Measurements from ENCODE around the gene CELA3B. TPM values are rescaled to one million over a fixed set of nuclear protein-coding genes. Genes with fewer than 3 reads are reported as not detected.

Gene CELA3B
- total and polyA plus RNA-seq, 2 of the 13 experiments (the other 11 are each of a cell fraction or from before 2014, with no cell fraction given), result 0.34 TPM; not detected in 1

DNA sequence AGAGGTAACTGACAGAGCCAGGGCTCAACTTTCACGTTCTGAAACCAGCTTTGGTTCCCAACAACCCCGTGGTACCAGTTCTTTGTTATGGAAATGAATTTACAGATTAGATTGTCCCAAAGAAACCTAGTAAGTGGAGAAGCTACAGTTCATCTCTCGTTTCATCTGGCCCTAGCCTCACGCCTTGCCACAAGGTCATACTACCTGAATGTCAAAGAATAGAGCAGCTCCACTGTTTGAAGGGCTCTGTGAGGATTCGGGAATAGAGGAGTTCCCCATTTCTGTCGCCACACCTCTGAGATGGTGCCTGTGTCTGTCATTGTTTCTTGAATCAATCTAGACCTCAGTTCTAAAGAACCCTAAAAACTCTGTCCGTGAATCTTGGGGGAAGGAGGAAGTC lies 60.7 kb downstream of the CELA3B start:
- H3K27me3 ChIP-seq (ENCODE audit: control insufficient read depth in 1 of 2, insufficient read depth in 2 of 2, low read length in 2 of 2), result no peaks in the 10 kb centered on the region
- WGBS (ENCODE audit: low lambda C conversion rate), result 27% methylated on average over 7 of the region's 7 CpGs
- H3K4me1 ChIP-seq (ENCODE audit: insufficient read depth, low read length), result peaks cover 28% of the 10 kb centered on the region
- no peak overlapping the region for H3K4me2 ChIP-seq (ENCODE audit: low read depth, low read length)
- POLR2A ChIA-PET, result interaction anchor here (0.9 to 2.5 kb wide), 2 partner anchors 12 to 15 kb away, joined by 3 to 10 read pairs; partner anchors contain the start of gene CDC42
- no peak for DNase-seq (ENCODE audit: low spot score)
- ATAC-seq, result no peak
- H3K4me3 ChIP-seq (replicated peaks in 1 of 3; ENCODE audit: insufficient read depth in 1 of 3, low read depth in 2 of 3, low read length in 3 of 3), result no peak overlapping the region
- CTCF ChIA-PET (ENCODE audit: low intra/inter-chr PET ratio, low total read pairs), result no interaction called here
- no peak overlapping the region for H3K9ac ChIP-seq (ENCODE audit: insufficient read depth, low read depth, low read length)
- no peak for TF ChIP-seq JUN (CRISPR knock-in tag; IDR thresholded peaks at IDR 0.05)
- no peak for TF ChIP-seq ZNF484 (CRISPR knock-in tag; IDR thresholded peaks at IDR 0.05; ENCODE audit: borderline replicate concordance, low read depth)
- TF ChIP-seq, protein P1, sequence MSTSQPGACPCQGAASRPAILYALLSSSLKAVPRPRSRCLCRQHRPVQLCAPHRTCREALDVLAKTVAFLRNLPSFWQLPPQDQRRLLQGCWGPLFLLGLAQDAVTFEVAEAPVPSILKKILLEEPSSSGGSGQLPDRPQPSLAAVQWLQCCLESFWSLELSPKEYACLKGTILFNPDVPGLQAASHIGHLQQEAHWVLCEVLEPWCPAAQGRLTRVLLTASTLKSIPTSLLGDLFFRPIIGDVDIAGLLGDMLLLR (CRISPR knock-in tag; IDR thresholded peaks at IDR 0.05), result no peak
- no peak for TF ChIP-seq TBP (CRISPR knock-in tag; IDR thresholded peaks at IDR 0.05)
- TF ChIP-seq, protein P2, sequence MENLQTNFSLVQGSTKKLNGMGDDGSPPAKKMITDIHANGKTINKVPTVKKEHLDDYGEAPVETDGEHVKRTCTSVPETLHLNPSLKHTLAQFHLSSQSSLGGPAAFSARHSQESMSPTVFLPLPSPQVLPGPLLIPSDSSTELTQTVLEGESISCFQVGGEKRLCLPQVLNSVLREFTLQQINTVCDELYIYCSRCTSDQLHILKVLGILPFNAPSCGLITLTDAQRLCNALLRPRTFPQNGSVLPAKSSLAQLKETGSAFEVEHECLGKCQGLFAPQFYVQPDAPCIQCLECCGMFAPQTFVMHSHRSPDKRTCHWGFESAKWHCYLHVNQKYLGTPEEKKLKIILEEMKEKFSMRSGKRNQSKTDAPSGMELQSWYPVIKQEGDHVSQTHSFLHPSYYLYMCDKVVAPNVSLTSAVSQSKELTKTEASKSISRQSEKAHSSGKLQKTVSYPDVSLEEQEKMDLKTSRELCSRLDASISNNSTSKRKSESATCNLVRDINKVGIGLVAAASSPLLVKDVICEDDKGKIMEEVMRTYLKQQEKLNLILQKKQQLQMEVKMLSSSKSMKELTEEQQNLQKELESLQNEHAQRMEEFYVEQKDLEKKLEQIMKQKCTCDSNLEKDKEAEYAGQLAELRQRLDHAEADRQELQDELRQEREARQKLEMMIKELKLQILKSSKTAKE (CRISPR knock-in tag; IDR thresholded peaks at IDR 0.05; ENCODE audit: borderline replicate concordance), result no peak
- TF ChIP-seq SRSF4 (IDR thresholded peaks at IDR 0.05; ENCODE audit: low read depth, low read length, poor library complexity, severe bottlenecking), result no peak
- TF ChIP-seq ZNF34 (CRISPR knock-in tag; IDR thresholded peaks at IDR 0.05; ENCODE audit: borderline replicate concordance), result no peak
- TF ChIP-seq, protein P3, sequence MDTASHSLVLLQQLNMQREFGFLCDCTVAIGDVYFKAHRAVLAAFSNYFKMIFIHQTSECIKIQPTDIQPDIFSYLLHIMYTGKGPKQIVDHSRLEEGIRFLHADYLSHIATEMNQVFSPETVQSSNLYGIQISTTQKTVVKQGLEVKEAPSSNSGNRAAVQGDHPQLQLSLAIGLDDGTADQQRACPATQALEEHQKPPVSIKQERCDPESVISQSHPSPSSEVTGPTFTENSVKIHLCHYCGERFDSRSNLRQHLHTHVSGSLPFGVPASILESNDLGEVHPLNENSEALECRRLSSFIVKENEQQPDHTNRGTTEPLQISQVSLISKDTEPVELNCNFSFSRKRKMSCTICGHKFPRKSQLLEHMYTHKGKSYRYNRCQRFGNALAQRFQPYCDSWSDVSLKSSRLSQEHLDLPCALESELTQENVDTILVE (CRISPR knock-in tag; IDR thresholded peaks at IDR 0.05), result no peak
- TF ChIP-seq, protein P4, sequence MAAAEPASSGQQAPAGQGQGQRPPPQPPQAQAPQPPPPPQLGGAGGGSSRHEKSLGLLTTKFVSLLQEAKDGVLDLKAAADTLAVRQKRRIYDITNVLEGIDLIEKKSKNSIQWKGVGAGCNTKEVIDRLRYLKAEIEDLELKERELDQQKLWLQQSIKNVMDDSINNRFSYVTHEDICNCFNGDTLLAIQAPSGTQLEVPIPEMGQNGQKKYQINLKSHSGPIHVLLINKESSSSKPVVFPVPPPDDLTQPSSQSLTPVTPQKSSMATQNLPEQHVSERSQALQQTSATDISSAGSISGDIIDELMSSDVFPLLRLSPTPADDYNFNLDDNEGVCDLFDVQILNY (CRISPR knock-in tag; conservative IDR thresholded peaks at IDR 0.05), result no peak
- TF ChIP-seq EEA1 (CRISPR knock-in tag; IDR thresholded peaks at IDR 0.05; ENCODE audit: borderline replicate concordance), result no peak
- no peak for TF ChIP-seq XBP1 (CRISPR knock-in tag; IDR thresholded peaks at IDR 0.05)
- TF ChIP-seq ZNF432 (CRISPR knock-in tag; IDR thresholded peaks at IDR 0.05; ENCODE audit: borderline replicate concordance), result no peak
- TF ChIP-seq CBX2 (IDR thresholded peaks at IDR 0.05; ENCODE audit: low read depth, low read length), result no peak
- no peak for TF ChIP-seq CBX2 (CRISPR knock-in tag; IDR thresholded peaks at IDR 0.05; ENCODE audit: low read depth)
- TF ChIP-seq ZNF564 (CRISPR knock-in tag; IDR thresholded peaks at IDR 0.05), result no peak
- no peak for TF ChIP-seq CC2D1A (CRISPR knock-in tag; IDR thresholded peaks at IDR 0.05)
- no peak for TF ChIP-seq HOXD1 (CRISPR knock-in tag; IDR thresholded peaks at IDR 0.05)
- BruUV-seq (replicated peaks), result no TSS peak
- intact Hi-C loops (cut with micrococcal nuclease; ENCODE audit: unreplicated experiment) (no loop called here), in situ Hi-C loops (cut with HindIII; ENCODE audit: extremely low pct_ligation_motif_present, low pct_unique_long_range_greater_than_20kb) (no loop called here)
- no peaks in the 10 kb centered on the region for H3K36me3 ChIP-seq (replicated peaks in 1 of 2; ENCODE audit: control insufficient read depth in 1 of 2, insufficient read depth in 2 of 2, low read length in 2 of 2)
- no peaks in the 10 kb centered on the region for H3K79me2 ChIP-seq (ENCODE audit: insufficient read depth, low read length)
- no peak for FAIRE-seq
- no peaks in the 10 kb centered on the region for H4K20me1 ChIP-seq (ENCODE audit: insufficient read depth, low read length)
- H3K9me3 ChIP-seq (ENCODE audit: low read length), result no peaks in the 10 kb centered on the region
- no peak overlapping the region for H3K27ac ChIP-seq (ENCODE audit: extremely low read length, insufficient read depth, low read length)
- no peak overlapping the region for H2AFZ ChIP-seq (ENCODE audit: low read length)

All from HepG2 (cell line).